ENCODE results near the gene C10orf71. TPM values are rescaled to one million over a fixed set of nuclear protein-coding genes. Genes with fewer than 3 reads are reported as not detected.

C10orf71 gene
- total RNA-seq, 1 experiment from 2014 or later = not detected

GRCh38 chr10:49318755-49319154 lies 19.8 kb downstream of the C10orf71 start:
- ATAC-seq = no peak
- Histone ChIP-seq H3K9me3 (ENCODE audit: control insufficient read depth, insufficient read depth, low read depth, low read length) (no peaks in the 10 kb centered on the region), H3K4me1 (ENCODE audit: control insufficient read depth, insufficient read depth, low read length) (no peaks in the 10 kb centered on the region), H3K27ac (ENCODE audit: low read length) (no peak overlapping the region), H3K27me3 (ENCODE audit: control insufficient read depth, insufficient read depth, low read length) (no peaks in the 10 kb centered on the region; the same call in none of the 2 replicates), H3K4me3 (ENCODE audit: low read depth in 2 of 2, low read length in 2 of 2) (no peak overlapping the region), H3K36me3 (ENCODE audit: control insufficient read depth, insufficient read depth, low read length) (no peaks in the 10 kb centered on the region)
- in situ Hi-C loops (cut with HindIII; ENCODE audit: low pct_unique_long_range_greater_than_20kb, low sequenced_read_pairs) (no loop called here), intact Hi-C loops (cut with micrococcal nuclease; ENCODE audit: unreplicated experiment) (no loop called here)
- POLR2A ChIA-PET = no interaction called here
- no peak for DNase-seq (ENCODE audit: low read depth, low spot score)
- CTCF ChIA-PET = no interaction called here
- no TSS peak for BruUV-seq (replicated peaks)
- TF ChIP-seq POLR2AphosphoS5 (IDR thresholded peaks at IDR 0.05; ENCODE audit: low read depth, low read length) (no peak), SIN3A (IDR thresholded peaks at IDR 0.05; ENCODE audit: borderline replicate concordance, insufficient read depth, low read depth, low read length) (no peak), TCF7L2 (IDR thresholded peaks at IDR 0.05; ENCODE audit: low read depth, low read length) (no peak), CTCF (IDR thresholded peaks at IDR 0.05) (no peak)
- TF ChIP-seq, protein P1, sequence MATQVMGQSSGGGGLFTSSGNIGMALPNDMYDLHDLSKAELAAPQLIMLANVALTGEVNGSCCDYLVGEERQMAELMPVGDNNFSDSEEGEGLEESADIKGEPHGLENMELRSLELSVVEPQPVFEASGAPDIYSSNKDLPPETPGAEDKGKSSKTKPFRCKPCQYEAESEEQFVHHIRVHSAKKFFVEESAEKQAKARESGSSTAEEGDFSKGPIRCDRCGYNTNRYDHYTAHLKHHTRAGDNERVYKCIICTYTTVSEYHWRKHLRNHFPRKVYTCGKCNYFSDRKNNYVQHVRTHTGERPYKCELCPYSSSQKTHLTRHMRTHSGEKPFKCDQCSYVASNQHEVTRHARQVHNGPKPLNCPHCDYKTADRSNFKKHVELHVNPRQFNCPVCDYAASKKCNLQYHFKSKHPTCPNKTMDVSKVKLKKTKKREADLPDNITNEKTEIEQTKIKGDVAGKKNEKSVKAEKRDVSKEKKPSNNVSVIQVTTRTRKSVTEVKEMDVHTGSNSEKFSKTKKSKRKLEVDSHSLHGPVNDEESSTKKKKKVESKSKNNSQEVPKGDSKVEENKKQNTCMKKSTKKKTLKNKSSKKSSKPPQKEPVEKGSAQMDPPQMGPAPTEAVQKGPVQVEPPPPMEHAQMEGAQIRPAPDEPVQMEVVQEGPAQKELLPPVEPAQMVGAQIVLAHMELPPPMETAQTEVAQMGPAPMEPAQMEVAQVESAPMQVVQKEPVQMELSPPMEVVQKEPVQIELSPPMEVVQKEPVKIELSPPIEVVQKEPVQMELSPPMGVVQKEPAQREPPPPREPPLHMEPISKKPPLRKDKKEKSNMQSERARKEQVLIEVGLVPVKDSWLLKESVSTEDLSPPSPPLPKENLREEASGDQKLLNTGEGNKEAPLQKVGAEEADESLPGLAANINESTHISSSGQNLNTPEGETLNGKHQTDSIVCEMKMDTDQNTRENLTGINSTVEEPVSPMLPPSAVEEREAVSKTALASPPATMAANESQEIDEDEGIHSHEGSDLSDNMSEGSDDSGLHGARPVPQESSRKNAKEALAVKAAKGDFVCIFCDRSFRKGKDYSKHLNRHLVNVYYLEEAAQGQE (IDR thresholded peaks at IDR 0.05; ENCODE audit: insufficient read depth in 1 of 2, low read depth in 2 of 2, low read length in 1 of 2) = no peak

- CTCF ChIA-PET = no interaction called here
- in situ Hi-C loops (cut with HindIII; ENCODE audit: low pct_unique_long_range_greater_than_20kb, low sequenced_read_pairs) = no loop called here
Measured at GRCh38 chr10:49319206-49319605, 20.2 kb downstream of the C10orf71 start.

More at GRCh38 chr10:49319206-49319605, 20.2 kb downstream of the C10orf71 start:
- no peak for TF ChIP-seq SIN3A (IDR thresholded peaks at IDR 0.05; ENCODE audit: borderline replicate concordance, insufficient read depth, low read depth, low read length)
- no peak for TF ChIP-seq TCF7L2 (IDR thresholded peaks at IDR 0.05; ENCODE audit: low read depth, low read length)
- no peak for TF ChIP-seq CTCF (IDR thresholded peaks at IDR 0.05)
- TF ChIP-seq POLR2AphosphoS5 (IDR thresholded peaks at IDR 0.05; ENCODE audit: low read depth, low read length) = no peak
- no TSS peak for BruUV-seq (replicated peaks)
- H3K4me3 ChIP-seq (ENCODE audit: low read depth in 2 of 2, low read length in 2 of 2) = no peak overlapping the region
- H3K27ac ChIP-seq (ENCODE audit: low read length) = no peak overlapping the region
- H3K27me3 ChIP-seq (ENCODE audit: control insufficient read depth, insufficient read depth, low read length) = no peaks in the 10 kb centered on the region; the same call in none of the 2 replicates
- H3K9me3 ChIP-seq (ENCODE audit: control insufficient read depth, insufficient read depth, low read depth, low read length) = no peaks in the 10 kb centered on the region
- intact Hi-C loops (cut with micrococcal nuclease; ENCODE audit: unreplicated experiment) = no loop called here
- POLR2A ChIA-PET = no interaction called here
- DNase-seq (ENCODE audit: low read depth, low spot score) = no peak
- H3K4me1 ChIP-seq (ENCODE audit: control insufficient read depth, insufficient read depth, low read length) = no peaks in the 10 kb centered on the region
- no peak for ATAC-seq
- H3K36me3 ChIP-seq (ENCODE audit: control insufficient read depth, insufficient read depth, low read length) = no peaks in the 10 kb centered on the region
